PC-3 (cell line): ENCODE measurements around the gene RAB7A. TPM values are rescaled to one million over a fixed set of nuclear protein-coding genes. Genes with fewer than 3 reads are reported as not detected.

Experiments used
- ATAC-seq: fragments of 200-7000 bp; cut with Tn5 transposase; 2 replicates; pipeline ENCODE4 v1.9.1; 2020; ENCODE audit warnings: mild to moderate bottlenecking, moderate library complexity
- Bru-seq: library from RNA; stranded (reverse); fragments of 400-500 nt; gene quantifications from one replicate; lab custom pipeline; 2021; lab: Mats Ljungman, UMichigan
- BruChase-seq, 2 experiments: library from RNA; stranded (reverse); fragments of 400-500 nt; gene quantifications; one replicate each; lab custom pipeline; 2021; lab: Mats Ljungman, UMichigan
- BruUV-seq: library from RNA; stranded (reverse); fragments of 400-500 nt; replicated peaks from 2 replicates; lab custom pipeline; 2021; lab: Mats Ljungman, UMichigan
- CTCF ChIA-PET: fragments of 300-600 bp; sonication (Branson Sonifier 250); formaldehyde crosslinking; loops from one replicate; lab custom pipeline; 2022; ENCODE audit warnings: antibody characterized with exemption; lab: Charles Lee
- POLR2A ChIA-PET: fragments of 300-600 bp; sonication (Branson Sonifier 250); formaldehyde crosslinking; loops from one replicate; lab custom pipeline; 2022; ENCODE audit warnings: antibody characterized with exemption; ENCODE audit not compliant: unreplicated experiment; lab: Charles Lee
- DNase-seq: peaks from one replicate; pipeline ENCODE4 v3.0.0-alpha.2; 2015
- H2AFZ ChIP-seq: fragments of 300-600 bp; sonication (generic); 2 replicates; pipeline ENCODE4 v1.6.0; 2016; ENCODE audit warnings: antibody characterized with exemption, low read length
- H3F3A ChIP-seq: fragments of 300-600 bp; sonication (generic); one replicate; pipeline ENCODE4 v1.6.0; 2017; ENCODE audit warnings: antibody characterized with exemption, low read length, control low read depth, mild to moderate bottlenecking; ENCODE audit not compliant: unreplicated experiment
- H3K27ac ChIP-seq: fragments of 300-600 bp; sonication (generic); 2 replicates; pipeline ENCODE4 v1.5.1; 2016; ENCODE audit warnings: mild to moderate bottlenecking, low read length
- H3K27me3 ChIP-seq: fragments of 300-600 bp; sonication (generic); 2 replicates; pipeline ENCODE4 v1.6.1; 2016; ENCODE audit warnings: low read length, mixed read lengths
- H3K36me3 ChIP-seq: fragments of 300-600 bp; sonication (generic); 2 replicates; pipeline ENCODE4 v1.6.1; 2016; ENCODE audit warnings: low read depth, mixed run types, low read length, mixed read lengths
- H3K4me1 ChIP-seq: fragments of 300-600 bp; sonication (generic); 2 replicates; pipeline ENCODE4 v1.5.1; 2016; ENCODE audit warnings: low read length; ENCODE audit not compliant: insufficient read depth
- H3K4me2 ChIP-seq: fragments of 300-600 bp; sonication (generic); 2 replicates; pipeline ENCODE4 v1.6.0; 2016; ENCODE audit warnings: low read length
- H3K4me3 ChIP-seq: fragments of 300-600 bp; sonication (generic); 2 replicates; pipeline ENCODE4 v1.5.1; 2016; ENCODE audit warnings: mild to moderate bottlenecking, low read length, mixed read lengths
- H3K79me2 ChIP-seq: fragments of 300-600 bp; sonication (generic); 2 replicates; pipeline ENCODE4 v1.6.1; 2017; ENCODE audit warnings: low read length, mixed read lengths
- H3K9ac ChIP-seq: fragments of 300-600 bp; sonication (generic); 2 replicates; pipeline ENCODE4 v1.6.0; 2016; ENCODE audit warnings: mild to moderate bottlenecking, low read length
- H3K9me2 ChIP-seq: fragments of 300-600 bp; sonication (generic); replicated peaks from 2 replicates; pipeline ENCODE4 v1.6.1; 2016; ENCODE audit warnings: mixed run types, low read length, mixed read lengths
- H3K9me3 ChIP-seq: fragments of 300-600 bp; sonication (generic); 2 replicates; pipeline ENCODE4 v1.6.1; 2016; ENCODE audit warnings: low read length, mixed read lengths
- H4K20me1 ChIP-seq: fragments of 300-600 bp; sonication (generic); 2 replicates; pipeline ENCODE4 v1.6.1; 2016; ENCODE audit warnings: low read length, mixed read lengths
- CTCF ChIP-seq: fragments of 300-600 bp; sonication (generic); conservative IDR thresholded peaks from 2 replicates; pipeline ENCODE4 v1.5.1; 2017; ENCODE audit warnings: antibody characterized with exemption, low read depth, mild to moderate bottlenecking, low read length
- EZH2 ChIP-seq: fragments of 300-600 bp; sonication (generic); IDR thresholded peaks from one replicate; pipeline ENCODE4 v1.6.1; 2017; ENCODE audit warnings: antibody characterized with exemption, mild to moderate bottlenecking, low read length; ENCODE audit not compliant: unreplicated experiment
- EZH2phosphoT487 ChIP-seq: fragments of 300-600 bp; sonication (generic); IDR thresholded peaks from 2 replicates; pipeline ENCODE4 v1.6.1; 2018; ENCODE audit warnings: mild to moderate bottlenecking, antibody characterized with exemption, low read length, borderline replicate concordance
- intact Hi-C: fragments of 100-400 bp; cut with micrococcal nuclease; formaldehyde crosslinking; loops from 2 replicates; pipeline ENCODE4 v1.9.0; 2023
- long read RNA-seq: library from polyadenylated mRNA; unstranded; transcript quantifications from one replicate; pipeline ENCODE4 v2.0.0, GENCODE V29; 2021; ENCODE audit not compliant: unreplicated experiment
- total RNA-seq: library from RNA; depleted of rRNA; stranded (reverse); fragments of >200 nt; gene quantifications from 2 replicates; pipeline ENCODE4 v1.2.3, GENCODE V29; 2014; rRNA removed

The RAB7A gene
- total RNA-seq (48.0 and 78.2 TPM in 2 replicates), Bru-seq, nascent RNA (percentile 91 among the genes with signal in this experiment), BruChase-seq, experiment 1, labeled RNA remaining after a 6-hour chase (percentile 91 among the genes with signal in this experiment), BruChase-seq, experiment 2, labeled RNA remaining after a 2-hour chase (percentile 91 among the genes with signal in this experiment)
- long read RNA-seq, transcript RAB7A-201 (6 exons, 2,244 nt), result major isoform, 258 of 325 reads
- long read RNA-seq, partial matches to known transcripts, result 48 of 325 reads
- long read RNA-seq, other reads (novel, unspliced or antisense), result 18 of 325 reads

DNA sequence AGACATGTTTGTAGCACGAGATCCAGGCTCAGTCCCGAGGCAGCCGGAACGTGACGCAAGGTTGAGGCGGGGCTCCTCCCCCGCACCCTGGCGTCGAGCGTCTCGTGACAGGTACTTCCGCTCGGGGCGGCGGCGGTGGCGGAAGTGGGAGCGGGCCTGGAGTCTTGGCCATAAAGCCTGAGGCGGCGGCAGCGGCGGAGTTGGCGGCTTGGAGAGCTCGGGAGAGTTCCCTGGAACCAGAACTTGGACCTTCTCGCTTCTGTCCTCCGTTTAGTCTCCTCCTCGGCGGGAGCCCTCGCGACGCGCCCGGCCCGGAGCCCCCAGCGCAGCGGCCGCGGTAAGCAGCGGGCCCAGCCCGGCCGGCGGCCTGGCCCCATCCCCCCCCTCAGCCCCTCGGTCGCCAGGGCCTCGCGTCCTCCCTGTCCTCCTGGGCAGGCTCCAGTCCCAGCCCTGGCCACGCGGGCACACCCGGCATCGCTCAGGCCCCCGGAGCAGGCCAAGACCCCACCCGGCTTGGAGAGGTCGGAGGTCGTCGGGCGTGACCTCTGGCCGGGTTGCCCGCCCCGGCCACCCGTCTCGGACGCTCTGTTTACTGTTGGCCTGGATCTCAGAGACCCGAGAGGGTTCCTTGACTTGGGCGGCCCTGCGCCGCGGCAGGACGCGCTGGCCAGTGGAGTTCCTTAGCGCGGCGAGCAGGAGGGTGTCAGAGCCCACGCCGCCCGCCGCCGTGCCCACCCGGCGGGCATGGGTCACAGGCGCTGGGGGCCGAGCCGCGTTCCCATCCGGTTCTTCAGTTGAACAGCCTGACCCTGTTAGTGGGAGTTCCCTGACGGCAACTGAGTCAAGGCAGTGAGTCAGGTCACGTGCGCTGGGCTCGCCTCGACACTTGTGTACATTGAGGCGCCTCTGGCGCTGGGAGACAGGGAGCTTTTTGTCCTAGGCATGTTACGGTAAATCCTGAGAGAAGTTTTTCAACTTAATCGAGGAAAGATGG lies at the start of gene RAB7A:
TSS of gene RAB7A (plus strand) at position 161 of the 994 bp plus-strand sequence. CDS start 69,185 bp downstream, outside the sequence.
- peaks cover 44% of the 10 kb centered on the region for H4K20me1 ChIP-seq
- peaks cover 59% of the 10 kb centered on the region for H3K79me2 ChIP-seq
- H3K9ac ChIP-seq, result peak within 1 kb of the TSS; percentile 95
- no peaks in the 10 kb centered on the region for H3K9me2 ChIP-seq
- peak within 1 kb of the TSS; percentile 90 for H3K4me2 ChIP-seq
- ATAC-seq (peak; percentile 92), DNase-seq (peak; percentile 94)
- no peaks in the 10 kb centered on the region; the same call in 1 of the 2 replicates for H3K36me3 ChIP-seq
- H3K4me3 ChIP-seq, result peak within 1 kb of the TSS; percentile 99
- POLR2A ChIA-PET, result no interaction called here
- BruUV-seq, result no TSS peak
- no peaks in the 10 kb centered on the region for H3K9me3 ChIP-seq
- peak within 1 kb of the TSS; percentile 98 for H2AFZ ChIP-seq
- peak within 1 kb of the TSS; percentile 76 for H3K27ac ChIP-seq
- CTCF ChIA-PET, result no interaction called here
- intact Hi-C loops, result loop anchor here (5.0 kb wide), 1 partner anchor 61 kb away; no protein-coding TSS in a partner anchor
- TF ChIP-seq EZH2 (no peak), CTCF (no peak), EZH2phosphoT487 (no peak)
- H3K4me1 ChIP-seq, result peaks cover 20% of the 10 kb centered on the region
- H3F3A ChIP-seq, result no peaks in the 10 kb centered on the region
- no peaks in the 10 kb centered on the region for H3K27me3 ChIP-seq

DNA sequence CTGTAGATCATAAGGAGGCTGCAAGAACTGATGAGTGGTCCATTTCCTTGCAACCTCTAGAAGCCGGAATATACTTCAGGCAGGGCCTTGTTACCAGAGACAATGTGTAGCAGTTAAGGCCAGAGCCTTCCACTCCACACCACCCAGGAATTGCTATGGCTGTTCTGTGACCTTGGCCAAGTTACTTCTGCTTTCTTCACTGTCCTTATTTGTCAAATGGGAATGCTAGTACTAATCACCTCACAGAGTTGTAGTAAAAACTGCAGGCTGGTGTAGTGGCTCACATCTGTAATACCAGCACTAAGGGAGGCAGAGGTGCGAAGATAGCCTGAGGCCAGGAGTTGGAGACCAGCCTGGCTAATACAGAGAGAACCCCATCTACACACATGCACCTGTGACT lies 46.6 kb upstream of the RAB7A start:
- H3K27ac ChIP-seq, result no peak overlapping the region
- no peaks in the 10 kb centered on the region for H3F3A ChIP-seq
- no peaks in the 10 kb centered on the region for H3K36me3 ChIP-seq
- DNase-seq (no peak), ATAC-seq (no peak)
- no peaks in the 10 kb centered on the region for H3K27me3 ChIP-seq
- H3K9ac ChIP-seq, result no peak overlapping the region
- no TSS peak for BruUV-seq
- intact Hi-C loops, result no loop called here
- H2AFZ ChIP-seq, result no peak overlapping the region
- CTCF ChIA-PET, result no interaction called here
- H3K4me3 ChIP-seq, result no peak overlapping the region
- H3K9me2 ChIP-seq, result no peaks in the 10 kb centered on the region
- H3K4me1 ChIP-seq, result peaks cover 5% of the 10 kb centered on the region
- H3K4me2 ChIP-seq, result no peak overlapping the region
- H3K9me3 ChIP-seq, result no peaks in the 10 kb centered on the region
- H4K20me1 ChIP-seq, result no peaks in the 10 kb centered on the region
- no peaks in the 10 kb centered on the region for H3K79me2 ChIP-seq
- TF ChIP-seq CTCF, result no peak
- TF ChIP-seq EZH2, result no peak
- TF ChIP-seq EZH2phosphoT487, result no peak
- POLR2A ChIA-PET, result no interaction called here
